Lower leg skin (tissue), 4 donors: ENCODE measurements around the gene FNDC3B. TPM values are rescaled to one million over a fixed set of nuclear protein-coding genes. Genes with fewer than 3 reads are reported as not detected.

ENCODE experiments used
- DNase-seq, 2 donors: peaks; one replicate each; pipeline ENCODE4 v3.0.0-alpha.2; 2019; ENCODE audit warnings: low spot score in 2 of 2
- H3K4me3 ChIP-seq: fragments of 200-600 bp; sonication (generic); 2 replicates; pipeline ENCODE4 v1.5.1; 2017; ENCODE audit warnings: mild to moderate bottlenecking, low read depth; ENCODE audit not compliant: poor library complexity, severe bottlenecking
- CTCF ChIP-seq, 3 donors: fragments of 450-650 bp; IDR thresholded peaks; one replicate each; pipeline ENCODE4 v1.5.1; 2016; ENCODE audit warnings: antibody characterized with exemption in 3 of 3, mild to moderate bottlenecking in 3 of 3, moderate library complexity in 2 of 3
- POLR2A ChIP-seq, 2 donors: fragments of 450-650 bp; IDR thresholded peaks; one replicate each; pipeline ENCODE4 v1.6.1; 2016 to 2017; ENCODE audit warnings: antibody characterized with exemption in 2 of 2, mild to moderate bottlenecking in 1 of 2, moderate library complexity in 1 of 2
- WGBS, 2 donors: methylation state at CpG; one replicate each; pipeline ENCODE4 v1.1.5; 2018; 5-methylcytosine and 5-hydroxymethylcytosine counted together
- intact Hi-C: fragments of 100-400 bp; cut with DNase I; formaldehyde crosslinking; loops from one replicate; pipeline ENCODE4 v1.15.0; 2023; ENCODE audit warnings: low total_unique reads
- total RNA-seq, 4 donors: library from RNA; depleted of rRNA; stranded (reverse); fragments of >200 nt; gene quantifications; one replicate each; pipeline ENCODE4 v1.1.0, GENCODE V29; 2016

FNDC3B gene
- total RNA-seq, 4 donors from 2014 or later = 22.9 to 39.3 (median 23.2) TPM

GRCh38 chr3:172100482-172100881 lies 61.1 kb downstream of the FNDC3B start:
- no peak for DNase-seq
- TF ChIP-seq CTCF (IDR thresholded peaks at IDR 0.05) = no peak
- TF ChIP-seq POLR2A (IDR thresholded peaks at IDR 0.05) = no peak
- intact Hi-C loops = no loop called here
- no peak overlapping the region for H3K4me3 ChIP-seq
- WGBS, 2 donors = 98% methylated on average over 2 of the region's 2 CpGs

- TF ChIP-seq POLR2A (IDR thresholded peaks at IDR 0.05) (no peak), CTCF (IDR thresholded peaks at IDR 0.05) (no peak)
- H3K4me3 ChIP-seq = no peak overlapping the region
- DNase-seq = no peak
- WGBS, 2 donors = 82 to 87% methylated on average over 3 of the region's 3 CpGs
- intact Hi-C loops = no loop called here
These were observed 61.7 kb downstream of the FNDC3B start for GRCh38 chr3:172101107-172101506.

- no peak overlapping the region for H3K4me3 ChIP-seq
- 51 to 52% methylated on average over 5 of the region's 5 CpGs for WGBS, 2 donors
- TF ChIP-seq CTCF (IDR thresholded peaks at IDR 0.05) (no peak), POLR2A (IDR thresholded peaks at IDR 0.05) (no peak)
- no peak for DNase-seq
- intact Hi-C loops = no loop called here
These were observed 62.9 kb downstream of the FNDC3B start for GRCh38 chr3:172102123-172102882.

GRCh38 chr3:172102883-172103310 lies 63.5 kb downstream of the FNDC3B start:
- DNase-seq = no peak
- H3K4me3 ChIP-seq = no peak overlapping the region
- no peak for TF ChIP-seq CTCF (IDR thresholded peaks at IDR 0.05)
- TF ChIP-seq POLR2A (IDR thresholded peaks at IDR 0.05) = no peak
- intact Hi-C loops = no loop called here
- WGBS, 2 donors = 51 to 60% methylated on average over 3 of the region's 3 CpGs

GRCh38 chr3:172103724-172104123 lies 64.3 kb downstream of the FNDC3B start:
- no peak for DNase-seq
- TF ChIP-seq POLR2A (IDR thresholded peaks at IDR 0.05) (no peak), CTCF (IDR thresholded peaks at IDR 0.05) (no peak)
- 29 to 36% methylated on average over 2 of the region's 2 CpGs for WGBS, 2 donors
- intact Hi-C loops = no loop called here
- no peak overlapping the region for H3K4me3 ChIP-seq
